Astrocyte (in vitro differentiated cells and primary cell): ENCODE results near the gene KY.

Experiments used
- EZH2 ChIP-seq: IDR thresholded peaks from 2 replicates; pipeline ENCODE4 v1.6.1; 2012; ENCODE audit warnings: mild to moderate bottlenecking, low read length, inconsistent platforms; ENCODE audit not compliant: insufficient read depth
- TF ChIP-seq, protein P1 (sequence below): IDR thresholded peaks from 2 replicates; pipeline ENCODE4 v1.5.1; 2011; ENCODE audit warnings: low read depth, mild to moderate bottlenecking, inconsistent platforms, low read length, moderate library complexity; ENCODE audit not compliant: insufficient read depth

DNA sequence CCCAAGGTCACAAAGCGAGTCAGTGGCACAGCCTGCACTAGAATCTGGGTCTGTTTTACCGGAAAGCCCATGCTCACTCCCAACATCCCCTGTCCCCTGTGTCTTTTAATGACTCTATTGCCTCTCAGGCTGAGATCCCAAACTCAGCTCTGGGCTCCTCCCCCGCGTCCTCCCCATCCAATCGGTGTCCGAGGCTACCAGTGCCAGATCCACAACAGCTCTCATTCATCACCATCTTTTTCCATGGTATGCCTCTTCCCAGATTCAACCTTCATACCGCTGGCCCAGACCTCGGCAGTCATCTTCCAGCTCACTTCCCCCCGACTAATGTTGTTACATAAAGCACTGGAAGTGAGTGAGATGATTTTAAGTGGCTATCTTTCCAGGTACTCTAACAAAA is 16.1 kb upstream of the KY start:
- no peak for TF ChIP-seq EZH2
- TF ChIP-seq, protein P1, sequence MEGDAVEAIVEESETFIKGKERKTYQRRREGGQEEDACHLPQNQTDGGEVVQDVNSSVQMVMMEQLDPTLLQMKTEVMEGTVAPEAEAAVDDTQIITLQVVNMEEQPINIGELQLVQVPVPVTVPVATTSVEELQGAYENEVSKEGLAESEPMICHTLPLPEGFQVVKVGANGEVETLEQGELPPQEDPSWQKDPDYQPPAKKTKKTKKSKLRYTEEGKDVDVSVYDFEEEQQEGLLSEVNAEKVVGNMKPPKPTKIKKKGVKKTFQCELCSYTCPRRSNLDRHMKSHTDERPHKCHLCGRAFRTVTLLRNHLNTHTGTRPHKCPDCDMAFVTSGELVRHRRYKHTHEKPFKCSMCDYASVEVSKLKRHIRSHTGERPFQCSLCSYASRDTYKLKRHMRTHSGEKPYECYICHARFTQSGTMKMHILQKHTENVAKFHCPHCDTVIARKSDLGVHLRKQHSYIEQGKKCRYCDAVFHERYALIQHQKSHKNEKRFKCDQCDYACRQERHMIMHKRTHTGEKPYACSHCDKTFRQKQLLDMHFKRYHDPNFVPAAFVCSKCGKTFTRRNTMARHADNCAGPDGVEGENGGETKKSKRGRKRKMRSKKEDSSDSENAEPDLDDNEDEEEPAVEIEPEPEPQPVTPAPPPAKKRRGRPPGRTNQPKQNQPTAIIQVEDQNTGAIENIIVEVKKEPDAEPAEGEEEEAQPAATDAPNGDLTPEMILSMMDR, result no peak
